Common myeloid progenitor, CD34-positive (primary cell): ENCODE data around the gene PSME1.

ENCODE experiments used
- CTCF ChIA-PET: fragments of 350-600 bp; sonication (Branson Sonifier 250); formaldehyde crosslinking; loops from one replicate; lab custom pipeline; 2021; ENCODE audit warnings: antibody characterized with exemption; lab: Charles Lee
- POLR2A ChIA-PET: fragments of 350-600 bp; sonication (Branson Sonifier 250); formaldehyde crosslinking; loops from one replicate; lab custom pipeline; 2021; ENCODE audit warnings: antibody characterized with exemption; lab: Charles Lee
- DNase-seq, 3 donors: peaks; one replicate each; pipeline versions ENCODE4 v3.0.0 to v3.0.0-alpha.2; 2013
- H3K27ac ChIP-seq, 2 experiments: 1 replicate in 1 of 2; 2 replicates in 1 of 2; pipeline ENCODE4 v1.7.0; 2013; ENCODE audit warnings: inconsistent platforms in 2 of 2, low read length in 2 of 2, mild to moderate bottlenecking in 2 of 2, low read depth in 1 of 2, moderate library complexity in 1 of 2; ENCODE audit not compliant: severe bottlenecking in 2 of 2, insufficient read depth in 1 of 2, poor library complexity in 1 of 2
- H3K27me3 ChIP-seq, 5 experiments: replicated peaks in 2 of 5; 1 replicate in 3 of 5; 2 replicates in 2 of 5; pipeline versions ENCODE4 v1.6.1 to v1.7.0; 2013; ENCODE audit warnings: low read length in 4 of 5, mild to moderate bottlenecking in 2 of 5, moderate library complexity in 2 of 5, inconsistent platforms in 1 of 5; ENCODE audit not compliant: insufficient read depth in 5 of 5, control insufficient read depth in 4 of 5
- H3K36me3 ChIP-seq, 4 experiments: 1 replicate in 2 of 4; 2 replicates in 2 of 4; pipeline versions ENCODE4 v1.6.1 to v1.7.0; 2013; ENCODE audit warnings: low read length in 3 of 4, control low read depth in 1 of 4, mild to moderate bottlenecking in 1 of 4; ENCODE audit not compliant: control insufficient read depth in 4 of 4, insufficient read depth in 4 of 4
- H3K4me1 ChIP-seq, 4 experiments: 1 replicate in 3 of 4; 2 replicates in 1 of 4; pipeline versions ENCODE4 v1.6.1 to v1.7.1; 2013; ENCODE audit warnings: low read length in 3 of 4, mild to moderate bottlenecking in 3 of 4, control low read depth in 1 of 4, inconsistent platforms in 1 of 4, moderate library complexity in 1 of 4; ENCODE audit not compliant: control insufficient read depth in 4 of 4, insufficient read depth in 4 of 4; ENCODE audit errors: control extremely low read depth in 1 of 4
- H3K4me3 ChIP-seq, 7 experiments: 1 replicate in 4 of 7; 2 replicates in 3 of 7; pipeline versions ENCODE4 v1.5.1 to v1.7.0; 2013; ENCODE audit warnings: mild to moderate bottlenecking in 7 of 7, low read length in 6 of 7, moderate library complexity in 6 of 7, inconsistent platforms in 2 of 7, low read depth in 2 of 7, control low read depth in 1 of 7; ENCODE audit not compliant: insufficient read depth in 4 of 7, control insufficient read depth in 1 of 7; ENCODE audit errors: extremely low read depth in 1 of 7
- H3K9me3 ChIP-seq, 5 experiments: 1 replicate in 4 of 5; 2 replicates in 1 of 5; pipeline versions ENCODE4 v1.6.1 to v1.7.1; 2013; ENCODE audit warnings: low read length in 4 of 5, mild to moderate bottlenecking in 2 of 5, inconsistent platforms in 1 of 5, low read depth in 1 of 5, moderate library complexity in 1 of 5; ENCODE audit not compliant: control insufficient read depth in 4 of 5, insufficient read depth in 2 of 5; ENCODE audit errors: control extremely low read depth in 1 of 5
- WGBS: methylation state at CpG from one replicate; pipeline ENCODE4 v1.1.5; 2013; ENCODE audit not compliant: insufficient coverage; 5-methylcytosine and 5-hydroxymethylcytosine counted together

The PSME1 gene

DNA sequence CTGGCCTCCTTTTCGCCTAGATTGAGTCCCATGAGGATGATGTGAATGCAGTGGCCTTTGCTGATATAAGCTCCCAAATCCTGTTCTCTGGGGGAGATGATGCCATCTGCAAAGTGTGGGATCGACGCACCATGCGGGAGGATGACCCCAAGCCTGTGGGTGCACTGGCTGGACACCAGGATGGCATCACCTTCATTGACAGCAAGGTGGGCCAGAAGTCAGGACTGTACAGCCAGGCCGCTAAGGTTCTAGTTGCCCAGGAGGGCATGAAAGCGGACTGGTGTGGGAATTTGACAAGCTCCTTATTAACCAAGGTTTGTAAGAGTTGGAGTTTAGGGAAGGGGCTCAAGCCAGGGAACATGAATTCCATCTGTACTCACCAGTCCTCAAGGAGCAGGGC lies 16.3 kb upstream of the PSME1 start:
- H3K36me3 ChIP-seq, result peaks cover 22 to 75% (median 61%) of the 10 kb centered on the region in 4 experiments
- H3K9me3 ChIP-seq, result no peaks in the 10 kb centered on the region
- no peak for DNase-seq
- POLR2A ChIA-PET, result interaction anchor here (0.5 to 0.6 kb wide), 2 partner anchors 43 to 60 kb away, joined by 3 to 4 read pairs; no protein-coding TSS in a partner anchor
- no peak overlapping the region for H3K27ac ChIP-seq
- CTCF ChIA-PET, result interaction anchor here (0.7 to 7.7 kb wide), 6 partner anchors 8 to 40 kb away, joined by 3 to 46 read pairs (median 6); partner anchors contain the start of gene FITM1
- H3K4me1 ChIP-seq, result peaks cover 8 to 18% (median 14%) of the 10 kb centered on the region in 4 experiments
- no peak overlapping the region for H3K4me3 ChIP-seq
- no peaks in the 10 kb centered on the region for H3K27me3 ChIP-seq
- WGBS, result 100% methylated on average over 4 of the region's 6 CpGs

DNA sequence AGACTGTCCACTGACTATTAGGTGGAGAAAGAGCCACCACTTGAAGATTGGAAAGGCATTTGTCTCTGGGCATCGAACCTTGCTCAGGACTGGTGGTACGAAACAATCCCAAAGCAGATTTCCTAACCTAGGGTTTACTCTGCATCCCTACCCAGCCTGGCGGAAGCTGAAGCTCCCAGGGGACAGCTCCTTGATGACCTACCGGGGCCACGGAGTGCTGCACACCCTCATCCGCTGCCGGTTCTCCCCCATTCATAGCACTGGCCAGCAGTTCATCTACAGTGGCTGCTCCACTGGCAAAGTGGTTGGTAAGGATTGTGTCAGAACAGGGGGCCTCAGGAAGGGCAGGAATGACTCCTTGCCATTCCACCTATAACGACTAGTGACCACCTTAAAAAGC lies 14.8 kb upstream of the PSME1 start:
- POLR2A ChIA-PET, result interaction anchor here (1.0 kb wide), 1 partner anchor 13 kb away, joined by 3 read pairs; no protein-coding TSS in a partner anchor
- H3K9me3 ChIP-seq, result no peaks in the 10 kb centered on the region
- WGBS, result 100% methylated on average over 3 of the region's 8 CpGs
- no peaks in the 10 kb centered on the region for H3K27me3 ChIP-seq
- DNase-seq, result no peak
- H3K36me3 ChIP-seq, result peaks cover 22 to 75% (median 61%) of the 10 kb centered on the region in 4 experiments
- H3K27ac ChIP-seq, result no peak overlapping the region
- peaks cover 3 to 8% (median 4%) of the 10 kb centered on the region in 4 experiments for H3K4me1 ChIP-seq
- no peak overlapping the region for H3K4me3 ChIP-seq
- CTCF ChIA-PET, result interaction anchor here (0.8 kb wide), 1 partner anchor 12 kb away, joined by 3 read pairs; no protein-coding TSS in a partner anchor

DNA sequence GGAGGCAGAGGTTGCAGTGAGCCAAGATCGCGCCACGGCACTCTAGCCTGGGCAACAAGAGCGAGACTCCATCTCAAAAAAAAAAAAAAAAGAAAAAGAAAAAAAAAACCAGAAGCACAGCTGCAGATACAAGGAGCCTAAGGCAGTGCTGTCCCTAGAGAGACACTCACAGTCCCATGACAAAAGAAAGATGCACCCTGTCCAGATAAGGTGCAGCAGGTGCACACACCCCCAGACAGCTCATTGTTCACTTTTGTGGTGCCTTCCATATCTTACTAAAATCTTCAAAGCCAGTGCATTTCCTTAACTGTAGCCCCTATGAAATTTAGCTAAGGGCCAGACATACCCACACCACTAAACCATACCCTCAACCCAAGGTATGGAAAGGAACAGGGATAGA lies 13.6 kb upstream of the PSME1 start:
- CTCF ChIA-PET, result interaction anchor here (1.3 kb wide), 1 partner anchor 39 kb away, joined by 3 read pairs; the partner anchor contains the start of gene IRF9

DNA sequence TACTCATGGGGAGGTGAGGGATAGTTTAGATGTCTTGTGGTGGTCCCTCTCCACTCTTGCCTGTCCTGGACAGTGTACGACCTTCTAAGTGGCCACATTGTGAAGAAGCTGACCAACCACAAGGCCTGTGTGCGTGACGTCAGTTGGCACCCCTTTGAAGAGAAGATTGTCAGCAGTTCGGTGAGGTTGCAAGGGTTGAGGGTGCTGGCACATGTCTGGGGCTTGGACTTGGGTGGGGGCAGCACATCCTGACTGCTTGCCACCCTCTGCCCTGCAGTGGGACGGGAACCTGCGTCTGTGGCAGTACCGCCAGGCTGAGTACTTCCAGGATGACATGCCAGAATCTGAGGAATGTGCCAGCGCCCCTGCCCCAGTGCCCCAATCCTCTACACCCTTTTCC lies 13.1 kb upstream of the PSME1 start:
- Histone ChIP-seq H3K4me3 (no peak overlapping the region), H3K9me3 (no peaks in the 10 kb centered on the region), H3K27ac (no peak overlapping the region), H3K27me3 (no peaks in the 10 kb centered on the region), H3K36me3 (peaks cover 19 to 65% (median 48%) of the 10 kb centered on the region in 4 experiments), H3K4me1 (no peaks in the 10 kb centered on the region)
- 99% methylated on average over 7 of the region's 8 CpGs for WGBS
- DNase-seq, result no peak
- POLR2A ChIA-PET, result no interaction called here
- CTCF ChIA-PET, result interaction anchor here (0.6 to 1.3 kb wide), 2 partner anchors 39 to 108 kb away, joined by 3 read pairs; partner anchors contain the start of gene IRF9

More for the DNA sequence above, 13.6 kb upstream of the PSME1 start:
- Histone ChIP-seq H3K27me3 (no peaks in the 10 kb centered on the region), H3K9me3 (no peaks in the 10 kb centered on the region), H3K27ac (no peak overlapping the region), H3K36me3 (peaks cover 22 to 69% (median 53%) of the 10 kb centered on the region in 4 experiments), H3K4me3 (no peak overlapping the region), H3K4me1 (no peaks in the 10 kb centered on the region)
- 94% methylated on average over 3 of the region's 4 CpGs for WGBS
- no peak for DNase-seq
- POLR2A ChIA-PET, result interaction anchor here (1.0 kb wide), 1 partner anchor 12 kb away, joined by 3 read pairs; no protein-coding TSS in a partner anchor

DNA sequence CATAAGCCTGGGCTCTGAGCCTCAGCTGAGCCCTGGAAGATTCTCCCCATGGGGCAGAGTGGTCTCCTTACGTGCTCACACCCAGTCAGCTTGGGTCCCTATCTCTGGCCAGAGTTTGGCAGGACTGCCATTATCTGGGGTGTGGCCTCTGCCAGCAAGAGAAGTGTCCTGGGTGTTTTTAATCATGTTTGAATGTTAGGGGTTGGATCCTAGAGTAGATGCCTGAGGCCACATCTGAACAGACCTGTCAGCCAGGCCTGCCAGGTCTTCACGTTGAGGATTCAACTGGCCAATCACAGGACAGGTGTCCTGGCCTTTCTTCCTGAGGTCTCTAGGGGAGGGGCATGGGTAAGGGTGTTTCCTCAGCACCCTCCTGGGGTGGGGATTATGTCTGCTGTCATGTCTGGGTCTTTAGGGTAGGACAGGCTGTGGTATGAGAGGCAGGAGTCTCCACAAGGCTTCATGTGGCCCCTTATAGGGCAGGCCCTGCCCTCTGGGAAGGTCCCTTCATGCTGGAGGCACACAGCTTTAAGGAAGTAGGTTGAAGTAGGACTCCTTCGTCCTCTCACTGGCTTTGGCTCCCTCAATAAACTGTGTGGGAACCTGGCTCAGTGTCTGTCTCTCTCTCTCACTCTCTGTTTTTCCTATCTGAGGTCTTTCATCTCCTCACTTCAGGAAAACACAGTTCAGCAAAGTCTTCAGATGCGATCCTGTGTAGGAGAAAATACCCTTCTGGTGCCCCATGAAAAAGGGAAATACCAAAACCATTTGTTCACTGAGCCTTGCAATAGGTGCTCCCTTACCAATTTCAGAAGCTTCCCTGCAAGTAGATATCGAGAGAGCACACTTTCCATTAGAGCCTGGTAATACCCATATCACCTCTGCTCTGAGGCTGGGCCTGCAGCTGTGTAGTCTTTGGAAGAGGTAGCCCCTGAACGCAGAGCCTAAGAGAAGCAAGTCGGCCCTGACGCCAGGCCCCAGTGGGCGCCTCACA lies 12.3 kb upstream of the PSME1 start:
- H3K9me3 ChIP-seq, result no peaks in the 10 kb centered on the region
- peak overlapping the region in 1 of 2 experiments; percentile 14 for H3K27ac ChIP-seq
- H3K27me3 ChIP-seq, result no peaks in the 10 kb centered on the region
- H3K4me1 ChIP-seq, result no peaks in the 10 kb centered on the region
- no peak for DNase-seq
- ChIA-PET CTCF (interaction anchor here (0.6 to 1.3 kb wide), 4 partner anchors 10 to 107 kb away, joined by 3 read pairs; partner anchors contain the start of gene IRF9), POLR2A (interaction anchor here (1.8 kb wide), 1 partner anchor 8 kb away, joined by 5 read pairs; no protein-coding TSS in a partner anchor)
- 92% methylated on average over 7 of the region's 9 CpGs for WGBS
- peaks cover 13 to 56% (median 41%) of the 10 kb centered on the region in 4 experiments for H3K36me3 ChIP-seq
- H3K4me3 ChIP-seq, result no peak overlapping the region

DNA sequence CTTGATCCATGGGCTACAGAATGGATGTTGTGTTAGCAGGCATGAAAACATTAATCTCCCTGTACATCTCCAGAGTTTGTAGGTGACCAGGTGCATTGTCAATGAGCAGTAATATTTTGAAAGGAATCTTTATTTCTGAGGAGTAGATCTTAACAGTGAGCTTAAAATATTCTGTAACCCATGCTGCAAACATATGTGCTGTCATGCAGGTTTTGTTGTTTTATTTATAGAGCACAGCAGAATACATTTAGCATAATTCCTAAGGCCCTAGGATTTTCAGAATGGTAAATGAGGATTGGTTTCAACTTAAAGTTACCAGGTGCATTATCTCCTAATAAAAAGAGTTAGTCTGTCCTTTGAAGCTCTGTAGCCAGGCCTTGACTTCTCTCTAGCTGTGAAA lies 9.1 kb upstream of the PSME1 start:
- Histone ChIP-seq H3K4me1 (peaks cover 0 to 9% (median 4%) of the 10 kb centered on the region in 4 experiments), H3K27ac (no peak overlapping the region), H3K9me3 (no peaks in the 10 kb centered on the region), H3K36me3 (peaks cover 8 to 27% (median 17%) of the 10 kb centered on the region in 4 experiments), H3K4me3 (no peak overlapping the region), H3K27me3 (no peaks in the 10 kb centered on the region)
- DNase-seq, result no peak
- ChIA-PET POLR2A (interaction anchor here (1.2 kb wide), 1 partner anchor 12 kb away, joined by 7 read pairs; the partner anchor contains the start of genes DCAF11 and NRL), CTCF (interaction anchor here (1.2 to 3.1 kb wide), 5 partner anchors 8 to 58 kb away, joined by 4 to 18 read pairs (median 5); partner anchors contain the start of genes DCAF11 and NRL)
